ENCODE data around the gene SPI1.
A peak's percentile ranks its signal among the peaks of the same experiment; 100 is the strongest.

SPI1 gene

DNA sequence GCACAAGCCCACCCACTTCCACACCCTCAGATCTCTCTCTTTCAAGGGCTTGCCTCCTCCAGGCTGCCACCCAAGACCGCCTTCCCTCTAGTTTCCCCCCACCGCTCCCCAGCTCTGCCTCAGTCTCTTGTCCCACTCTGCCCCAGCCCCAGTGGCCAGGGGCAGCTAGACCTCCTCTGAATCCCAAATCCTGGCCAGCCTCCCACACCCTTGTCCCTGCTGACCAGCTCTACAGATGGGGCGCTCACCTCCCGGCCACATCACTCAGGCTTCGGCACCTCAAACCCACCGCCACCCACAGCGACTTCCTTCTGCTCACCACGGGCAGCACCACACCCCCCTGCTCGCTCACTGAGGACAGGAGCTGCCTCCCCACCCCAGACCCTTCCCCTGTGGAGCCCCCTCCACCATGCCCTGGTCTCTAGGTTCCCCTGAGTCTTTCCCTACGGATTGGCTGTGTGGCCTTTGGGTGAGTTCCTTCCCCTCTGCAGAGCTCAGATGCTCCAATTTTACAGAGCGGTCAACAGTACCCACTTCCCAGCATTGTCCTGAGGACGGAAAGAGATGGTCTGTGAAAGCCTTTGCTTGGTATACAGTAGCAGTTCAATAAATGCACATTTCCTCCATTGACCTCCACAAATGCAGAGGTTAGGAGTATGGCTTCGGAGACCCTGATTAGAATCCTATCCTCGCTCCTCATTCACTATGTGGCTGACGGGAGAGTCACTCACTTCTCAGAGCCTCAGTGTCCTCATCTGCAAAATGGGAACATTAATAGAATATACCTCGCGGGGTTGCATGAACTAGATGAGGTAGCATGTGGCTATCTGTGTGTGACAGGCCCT is 11.5 kb upstream of the SPI1 start:
- FAIRE-seq (no peak), DNase-seq (ENCODE audit: low spot score) (no peak)

DNA sequence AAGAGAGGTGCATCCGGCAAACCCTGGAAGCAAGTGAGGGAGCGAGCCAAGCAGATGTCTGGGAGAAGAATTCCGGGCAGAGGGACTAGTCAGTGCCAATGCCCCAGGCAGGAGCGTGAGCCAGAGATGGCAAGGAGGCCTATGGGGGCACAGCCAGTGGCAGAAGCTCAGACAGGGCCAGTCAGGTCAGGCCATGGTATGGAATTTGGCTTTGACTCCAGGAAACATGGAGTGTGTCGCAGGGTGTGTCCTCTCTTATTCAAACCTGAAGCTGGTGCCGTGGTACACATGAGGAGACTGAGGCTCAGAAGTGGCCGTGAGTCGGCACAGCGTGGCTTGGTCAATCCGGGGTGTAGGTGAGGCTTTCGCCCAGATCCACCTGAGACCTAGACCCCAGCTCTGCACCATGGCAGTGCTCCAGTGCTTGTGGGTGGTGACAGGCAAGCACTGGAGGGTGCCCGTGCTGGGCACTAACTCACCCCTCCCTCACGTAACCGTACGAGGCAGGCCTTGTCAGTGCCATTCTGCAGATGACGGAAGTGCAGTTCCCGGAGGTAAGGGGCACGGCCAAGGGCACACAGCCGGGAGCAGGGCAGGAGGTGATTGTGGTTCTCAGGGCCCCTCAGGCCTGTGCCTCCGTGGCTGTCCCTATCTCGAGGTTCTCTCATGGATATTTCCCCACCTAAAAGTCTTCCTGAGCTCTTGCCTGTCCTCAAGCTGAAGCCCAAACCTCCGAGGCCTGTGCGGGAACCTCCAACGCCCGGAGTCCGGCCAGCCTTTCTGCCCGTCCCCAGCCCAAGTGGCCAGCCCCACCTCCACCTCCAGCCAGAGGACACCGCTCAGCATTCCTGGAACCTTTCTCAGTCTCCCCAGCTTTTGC is 10.6 kb upstream of the SPI1 start:
- DNase-seq (ENCODE audit: low spot score) (no peak), FAIRE-seq (peak; percentile 20)

DNA sequence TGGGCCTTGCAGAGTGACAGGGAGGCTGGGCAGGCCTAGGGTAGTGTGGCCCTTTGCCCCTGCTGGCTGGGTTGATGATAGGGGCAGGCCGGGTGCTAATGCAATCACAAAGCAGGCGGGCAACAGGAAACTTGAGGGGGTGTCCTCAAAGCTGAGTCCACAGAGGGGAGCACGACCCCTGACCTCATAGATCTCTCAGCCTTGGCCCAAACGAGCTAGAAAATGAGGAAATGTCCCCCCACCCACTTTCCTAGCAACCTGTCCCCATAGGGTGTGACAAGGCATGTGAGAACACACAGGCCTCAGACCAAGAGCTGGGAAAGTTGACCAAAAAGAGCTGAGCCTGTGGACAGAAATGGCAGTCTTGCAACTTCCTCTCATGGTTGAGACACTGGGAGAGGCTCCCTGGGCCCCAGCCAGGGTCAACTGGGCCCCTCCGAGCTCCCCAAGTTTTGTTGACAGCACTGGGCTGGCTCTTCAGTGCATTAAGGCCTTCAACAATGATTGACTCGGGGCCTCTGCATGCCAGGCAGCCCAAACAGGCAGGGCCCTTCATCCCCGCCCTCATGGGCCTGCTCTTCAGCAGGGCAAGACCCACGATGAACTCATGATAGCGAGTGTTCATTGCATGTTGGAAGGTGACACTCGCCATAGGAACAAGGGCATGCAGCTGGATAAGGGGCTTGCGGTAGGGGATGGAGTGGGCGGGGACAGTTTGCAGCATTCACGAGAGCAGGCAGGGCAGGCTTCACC is 9.8 kb upstream of the SPI1 start:
- FAIRE-seq (no peak), DNase-seq (ENCODE audit: low spot score) (no peak)

DNA sequence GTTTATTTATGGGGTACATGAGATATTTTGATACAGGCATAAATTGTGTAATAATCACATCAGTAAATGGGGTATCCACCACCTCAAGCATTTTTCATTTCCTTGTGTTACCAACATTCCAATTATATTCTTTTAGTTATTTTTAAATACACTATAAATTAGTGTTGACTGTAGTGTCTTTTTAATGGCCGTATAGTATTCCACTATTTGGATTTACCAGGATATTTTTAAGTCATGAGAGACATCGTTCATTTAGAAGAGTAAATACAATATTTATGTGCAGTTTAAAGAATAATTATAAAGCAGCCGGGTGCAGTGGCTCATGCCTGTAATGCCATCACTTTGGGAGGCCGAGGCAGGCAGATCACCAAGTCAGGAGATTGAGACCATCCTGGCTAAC is 6.2 kb upstream of the SPI1 start:
- no peak for DNase-seq (ENCODE audit: low spot score)
- no peak for FAIRE-seq

DNA sequence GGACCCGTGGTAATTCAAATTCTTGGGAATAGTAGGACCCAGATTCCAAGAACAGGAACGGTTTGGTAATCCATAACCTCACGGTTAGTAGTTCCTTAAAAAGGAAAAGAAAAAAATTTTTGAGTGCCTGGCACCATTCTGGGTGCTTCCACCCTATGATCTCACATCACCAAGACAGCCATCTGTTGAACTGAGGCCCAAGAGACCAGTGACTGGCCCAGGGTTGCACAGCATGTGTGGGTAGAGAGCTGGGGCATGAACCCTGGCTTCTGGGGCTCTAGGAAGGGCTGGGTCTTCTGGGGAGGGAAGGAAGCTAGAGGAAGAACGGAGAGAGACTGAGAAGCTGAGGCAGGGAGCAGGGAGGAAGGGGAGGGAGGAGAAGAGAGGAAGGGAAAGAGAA is 4.7 kb upstream of the SPI1 start:
- FAIRE-seq (no peak), DNase-seq (ENCODE audit: low spot score) (no peak)

DNA sequence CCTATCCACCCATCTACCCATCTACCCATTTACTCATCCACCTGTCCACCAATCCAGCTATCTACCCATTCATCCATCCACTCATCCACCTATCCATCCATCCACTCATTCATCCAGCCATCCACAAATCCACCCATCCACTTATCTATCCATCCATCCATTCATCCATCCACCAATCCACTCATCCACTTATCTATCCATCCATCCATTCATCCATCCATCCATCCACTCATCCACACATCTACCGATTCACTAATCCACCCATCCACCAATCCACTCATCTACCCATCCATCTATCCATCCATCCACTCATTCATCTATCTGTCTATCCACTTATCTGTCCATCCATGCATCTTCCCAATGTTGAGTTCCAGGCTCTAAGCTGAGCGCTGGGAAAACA is 1.7 kb upstream of the SPI1 start:
- DNase-seq (ENCODE audit: low spot score) (no peak), FAIRE-seq (peak; percentile 40)

DNA sequence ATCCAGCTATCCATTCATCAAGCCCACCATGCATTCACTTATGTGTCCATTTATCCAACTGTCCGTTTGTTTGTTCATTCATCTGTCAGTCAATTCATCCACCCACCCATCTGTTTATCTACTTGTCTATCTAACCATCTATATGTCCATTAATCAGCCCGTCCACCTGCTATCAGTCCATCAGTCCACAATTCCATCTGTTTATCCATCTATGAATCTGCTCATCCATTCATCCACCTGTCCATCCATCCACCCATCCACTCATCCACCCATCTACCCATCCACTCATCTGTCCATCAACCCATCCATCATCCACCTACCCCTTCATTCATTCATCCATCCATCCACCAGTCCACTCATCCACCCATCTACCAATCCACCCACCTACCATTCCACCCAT is 970 bp upstream of the SPI1 start:
- no peak for FAIRE-seq
- DNase-seq (ENCODE audit: low spot score) = no peak

DNA sequence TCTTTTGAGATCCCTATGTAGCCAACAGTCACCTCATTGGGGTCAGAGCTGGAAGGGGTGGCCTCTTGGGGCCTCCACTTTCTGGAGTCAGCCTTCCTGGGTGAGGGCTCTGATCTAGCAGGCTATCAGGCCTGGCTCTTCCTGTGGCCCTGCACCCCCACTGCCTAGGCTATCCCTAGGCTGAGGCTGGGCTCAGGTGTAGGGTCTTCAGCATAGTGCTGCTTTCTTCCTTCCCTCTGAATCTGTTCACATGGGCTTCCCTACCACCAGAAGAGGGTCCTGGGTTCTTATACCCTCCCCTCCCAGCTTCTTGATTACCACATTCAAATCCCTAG is 456 bp upstream of the SPI1 start:
- no peak for DNase-seq (ENCODE audit: low spot score)
- no peak for FAIRE-seq

DNA sequence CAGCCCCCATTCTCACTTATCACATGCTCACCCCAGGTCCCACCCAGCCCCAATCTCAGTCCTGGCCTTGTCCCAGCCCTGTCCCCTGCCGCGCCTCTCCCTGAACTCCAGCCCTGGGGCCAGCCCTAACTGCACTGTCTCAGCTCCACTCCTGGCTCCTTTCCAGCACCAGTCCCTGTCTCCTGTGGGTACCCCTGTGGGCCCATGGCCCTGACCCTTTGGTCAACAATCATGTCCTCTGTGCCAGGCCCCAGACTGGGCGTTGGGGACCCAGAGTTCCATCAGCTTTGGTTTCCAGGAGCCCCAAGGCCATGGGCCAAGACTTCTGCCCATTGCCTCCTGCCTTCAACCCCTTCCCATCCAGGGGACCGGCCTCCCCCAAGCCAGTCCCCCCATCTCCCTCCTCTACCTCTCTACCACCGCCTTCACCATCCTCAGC is 757 bp downstream of the SPI1 start:
- no peak for FAIRE-seq

DNA sequence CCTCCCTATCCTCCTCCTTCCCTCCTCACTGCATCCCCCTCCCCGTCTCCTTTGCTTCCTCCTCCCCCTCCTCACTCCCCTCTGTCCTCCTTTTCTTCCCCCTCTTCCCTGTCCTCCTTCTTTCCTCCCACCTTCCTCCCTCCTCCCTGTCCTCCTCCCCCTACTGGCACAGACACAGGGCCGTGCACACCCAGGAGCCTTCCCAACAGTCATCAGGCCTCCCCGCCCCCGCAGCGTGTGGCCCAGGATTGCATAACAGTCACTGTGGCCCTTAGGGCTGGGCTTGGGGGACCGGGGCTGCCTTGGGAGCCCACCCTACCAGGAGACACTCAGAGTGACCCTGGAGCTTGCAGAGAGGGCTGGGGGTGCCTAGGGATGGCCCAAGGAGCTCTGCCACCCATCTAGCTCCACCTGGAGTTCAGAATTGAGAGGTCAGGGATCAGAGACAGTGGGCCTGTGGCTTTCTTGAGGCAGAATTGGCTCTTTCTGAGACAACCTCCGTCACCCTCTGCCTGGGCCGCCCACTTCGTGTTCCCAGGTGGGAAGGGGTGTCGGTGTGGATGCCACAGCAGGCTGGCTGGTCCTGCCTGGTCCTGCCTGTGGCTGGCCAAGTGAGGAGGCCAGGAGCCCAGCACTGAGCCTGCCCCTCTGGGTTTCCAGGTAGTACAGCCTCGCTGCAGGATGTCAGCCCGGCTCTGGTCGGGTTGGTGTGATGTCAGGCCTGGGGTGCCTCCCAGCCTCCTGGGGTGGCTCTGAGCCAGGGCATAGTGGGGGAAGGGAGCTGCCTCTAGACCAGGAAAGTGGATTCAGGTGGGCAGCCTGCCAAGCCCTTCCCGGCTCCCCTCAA is 1.6 kb downstream of the SPI1 start:
- FAIRE-seq = peak; percentile 44
- DNase-seq (ENCODE audit: low spot score) = no peak

More for the DNA sequence above, 757 bp downstream of the SPI1 start:
- no peak for DNase-seq (ENCODE audit: low spot score)

DNA sequence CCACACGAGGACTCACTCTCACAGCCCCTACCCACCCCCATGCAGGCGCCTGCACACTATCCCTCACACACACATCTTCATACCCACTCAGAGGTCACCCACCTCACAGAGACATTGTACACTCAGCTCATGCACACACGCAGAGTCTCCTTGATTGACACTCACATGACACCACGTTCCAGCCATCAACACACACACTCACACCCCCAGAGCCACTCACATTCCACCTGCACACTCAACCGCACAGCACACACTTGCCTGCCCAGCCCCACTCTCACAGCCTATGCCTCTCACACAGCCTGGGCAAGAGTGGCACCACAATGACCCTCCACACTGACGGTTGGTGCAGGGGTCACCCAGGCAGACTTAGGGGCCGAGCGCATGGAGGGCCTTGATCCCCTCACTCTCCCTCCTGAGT is 2.2 kb downstream of the SPI1 start:
- no peak for FAIRE-seq

DNA sequence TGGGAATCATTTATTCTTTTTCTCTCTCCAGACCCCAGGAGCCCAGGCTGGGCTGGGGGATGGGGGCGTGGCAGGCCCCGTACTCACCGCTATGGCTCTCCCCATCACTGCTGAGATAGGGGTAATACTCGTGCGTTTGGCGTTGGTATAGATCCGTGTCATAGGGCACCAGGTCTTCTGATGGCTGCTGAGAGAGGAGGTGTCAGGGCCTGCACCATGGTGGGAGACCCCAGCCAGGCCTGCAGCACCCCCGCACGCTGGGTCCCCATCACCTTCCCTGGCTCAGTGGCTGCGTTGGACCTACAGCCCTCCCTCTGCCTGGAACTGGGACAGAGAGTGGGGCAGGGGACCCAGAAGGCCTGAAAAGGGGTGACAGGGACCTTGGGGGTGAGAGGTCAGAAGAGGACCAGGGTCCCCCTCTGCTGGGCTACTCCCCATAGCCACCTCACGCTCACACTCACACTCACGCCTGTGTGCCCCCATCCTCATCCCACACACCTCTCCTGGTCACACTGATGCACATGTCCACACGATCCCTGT is 2.7 kb downstream of the SPI1 start:
- DNase-seq (ENCODE audit: low spot score) (no peak), FAIRE-seq (peak; percentile 52)

More for the DNA sequence above, 2.2 kb downstream of the SPI1 start:
- DNase-seq (ENCODE audit: low spot score) = no peak

DNA sequence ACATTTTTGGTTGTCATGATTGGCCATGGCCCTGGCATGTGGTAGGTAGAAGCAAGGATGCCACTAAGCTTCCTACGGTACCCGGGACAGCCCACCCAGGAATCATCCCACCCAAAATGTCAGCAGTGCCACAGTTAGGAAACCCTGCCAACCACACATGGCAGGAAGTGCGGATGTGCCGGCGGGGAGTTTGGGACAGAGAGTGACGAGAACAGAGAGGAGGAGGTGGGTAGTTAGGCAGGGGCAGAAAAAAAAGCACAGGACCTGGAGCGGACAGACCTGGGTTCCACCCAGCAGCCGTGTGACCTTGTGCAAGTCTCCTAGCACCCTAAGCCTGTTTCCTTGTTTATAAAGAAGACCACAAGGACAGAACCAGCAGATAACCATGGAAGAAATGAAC is 3.3 kb downstream of the SPI1 start:
- DNase-seq (ENCODE audit: low spot score) (no peak), FAIRE-seq (no peak)

DNA sequence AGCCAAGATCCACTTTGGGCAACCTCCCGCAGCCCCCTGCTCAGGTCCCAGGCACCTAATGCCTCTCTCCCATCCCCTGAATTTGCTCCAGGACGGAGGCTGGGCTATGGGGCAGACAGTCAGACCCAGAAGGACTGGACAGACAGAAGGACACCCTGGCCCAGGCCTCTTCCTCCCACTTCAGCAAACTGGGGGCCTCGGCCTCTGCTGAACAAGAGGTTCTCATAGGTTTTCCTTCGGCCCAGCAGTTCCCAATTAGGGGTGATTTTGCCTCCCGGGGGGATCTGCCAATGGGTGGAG is 3.7 kb downstream of the SPI1 start:
- no peak for DNase-seq (ENCODE audit: low spot score)
- FAIRE-seq = no peak

DNA sequence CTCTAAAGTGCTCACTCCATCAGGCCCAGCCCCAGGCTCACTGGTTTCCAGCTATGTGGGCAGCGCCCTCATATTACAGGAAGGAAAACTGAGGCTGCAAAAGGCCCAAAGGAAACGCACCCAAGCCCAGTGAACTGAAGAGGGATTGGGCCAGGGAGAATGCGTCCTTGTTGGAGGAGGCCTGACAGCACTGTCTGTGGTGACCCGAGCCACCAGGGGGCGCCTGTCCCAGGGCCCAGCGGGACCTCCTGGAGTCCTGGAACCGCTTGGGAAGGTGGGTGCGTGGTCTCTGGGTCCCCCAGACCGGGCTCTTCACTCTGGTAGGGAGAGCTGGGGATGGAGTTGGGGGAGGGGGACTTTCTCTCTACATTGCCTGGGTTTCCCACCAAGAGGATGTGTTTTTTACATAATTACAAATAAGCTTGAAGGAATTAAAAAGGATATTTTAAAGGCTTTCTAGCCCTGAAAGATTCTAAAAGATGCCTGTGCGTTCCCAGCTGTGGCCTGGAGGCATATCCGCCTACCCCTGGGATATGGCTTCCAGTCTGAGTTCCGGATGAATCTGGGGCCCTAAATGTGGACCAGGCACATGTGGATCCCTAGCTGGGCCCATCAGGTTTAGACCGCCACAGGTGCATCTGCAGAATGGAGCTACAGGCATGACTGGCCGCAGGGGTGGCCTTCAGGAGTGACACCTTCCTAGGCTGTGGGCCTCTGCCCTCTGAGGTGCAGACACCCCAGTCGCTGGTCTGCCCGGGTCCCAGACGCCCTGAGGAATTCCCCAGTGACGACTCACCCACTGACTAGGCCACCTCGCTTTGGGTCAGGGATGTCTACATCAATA is 4.2 kb downstream of the SPI1 start:
- DNase-seq (ENCODE audit: low spot score) (peak; percentile 89), FAIRE-seq (no peak)

DNA sequence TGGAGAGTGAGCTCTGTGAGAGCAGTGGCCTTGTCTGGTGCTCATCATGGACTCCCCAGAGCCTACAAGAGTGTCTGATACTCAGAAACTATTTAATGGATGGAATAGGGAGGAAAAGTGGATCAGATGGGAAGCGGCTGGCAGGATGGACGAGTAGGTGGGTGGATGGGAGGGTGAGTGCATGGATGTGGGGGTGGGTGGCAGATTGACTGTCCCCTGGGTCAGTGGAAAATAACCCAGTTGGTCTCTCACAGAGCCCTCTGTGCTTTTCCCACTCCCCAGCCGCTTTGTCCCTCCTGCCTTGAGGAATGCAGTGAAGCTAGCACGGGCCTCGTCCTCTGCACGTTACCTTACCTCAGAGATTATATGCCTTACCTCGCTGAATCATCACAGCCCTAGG is 5.9 kb downstream of the SPI1 start:
- FAIRE-seq = no peak
- no peak for DNase-seq (ENCODE audit: low spot score)

DNA sequence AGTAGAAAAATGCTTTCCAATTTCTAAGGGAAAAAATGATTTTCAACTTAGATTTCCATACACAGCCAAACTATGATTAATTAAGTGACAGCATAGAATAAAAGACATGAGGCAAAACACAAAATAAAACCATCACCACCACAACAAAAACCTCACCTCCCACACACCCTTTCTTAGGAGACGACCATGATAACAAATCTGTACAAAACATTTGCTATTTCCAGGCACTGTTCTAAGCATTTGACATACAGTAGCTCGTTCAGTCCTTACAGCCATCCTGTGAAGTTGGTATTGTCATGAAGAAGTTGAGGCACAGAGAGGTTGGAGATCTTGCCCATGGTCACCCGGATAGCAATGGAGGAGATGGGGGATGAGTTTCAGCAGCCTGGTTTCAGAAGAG is 8.7 kb downstream of the SPI1 start:
- FAIRE-seq = no peak
- no peak for DNase-seq (ENCODE audit: low spot score)

DNA sequence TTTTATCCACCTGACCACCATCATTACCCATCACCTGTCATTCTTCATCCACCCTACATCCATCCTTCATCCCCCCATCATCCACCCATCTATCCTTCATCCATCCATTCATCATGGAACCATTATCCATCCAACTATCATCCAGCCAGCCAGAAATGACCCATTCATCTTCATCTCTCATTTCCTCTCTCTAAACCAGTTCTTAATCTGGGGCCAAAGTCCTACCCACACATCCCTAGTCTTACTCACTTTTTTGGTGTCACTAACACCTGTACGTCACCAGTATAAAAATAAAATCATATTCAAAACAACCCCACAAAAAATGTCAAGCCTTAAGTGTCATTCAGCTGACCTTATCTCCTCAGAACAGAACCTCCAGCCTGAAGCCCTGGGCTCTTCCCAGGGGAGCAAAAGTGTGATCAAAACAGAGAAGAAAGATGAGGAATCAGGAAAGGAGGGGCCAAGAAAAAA is 12.3 kb downstream of the SPI1 start:
- FAIRE-seq (no peak), DNase-seq (ENCODE audit: low spot score) (no peak)

DNA sequence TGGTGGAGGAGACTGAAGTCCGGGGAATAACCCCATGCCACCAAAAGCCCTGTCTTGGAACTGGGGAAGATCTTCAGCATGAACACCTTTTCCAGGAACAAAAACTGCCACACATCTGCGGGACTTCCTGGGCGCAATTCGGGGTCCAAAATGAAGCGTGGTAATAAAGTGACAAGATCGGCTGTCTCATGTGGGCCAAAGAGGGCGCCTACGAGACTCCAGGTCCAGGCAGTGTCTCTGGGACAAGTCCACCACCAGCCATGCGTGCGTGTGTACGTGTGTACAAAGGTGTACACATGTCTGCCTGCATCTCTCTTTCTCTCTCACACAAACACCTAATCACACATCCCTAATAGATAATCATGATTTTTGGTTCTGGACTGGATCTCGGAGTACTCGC is 16.9 kb downstream of the SPI1 start:
- DNase-seq (ENCODE audit: low spot score) (no peak), FAIRE-seq (no peak)

DNA sequence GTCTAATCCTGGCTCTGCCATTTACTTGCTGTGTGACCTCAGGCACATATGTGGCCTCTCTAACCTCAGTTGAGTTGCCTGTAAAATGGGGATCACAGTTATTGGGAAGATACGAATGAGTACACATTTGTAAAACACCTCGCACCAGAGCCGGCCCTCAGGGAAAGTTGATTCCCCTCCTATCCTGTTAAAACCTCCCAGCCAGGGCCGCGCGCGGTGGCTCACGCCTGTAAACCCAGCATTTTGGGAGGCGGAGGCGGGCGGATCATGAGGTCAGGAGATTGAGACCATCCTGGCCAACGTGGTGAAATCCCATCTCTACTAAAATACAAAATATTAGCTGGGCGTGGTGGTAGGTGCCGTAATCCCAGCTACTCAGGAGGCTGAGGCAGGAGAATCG is 18.0 kb downstream of the SPI1 start:
- FAIRE-seq (no peak), DNase-seq (ENCODE audit: low spot score) (no peak)
